K562 (cell line): ENCODE results near the gene DELE1. TPM values are rescaled to one million over a fixed set of nuclear protein-coding genes. Genes with fewer than 3 reads are reported as not detected.

ENCODE experiments used
- ATF2 ChIP-seq: sonication (generic); formaldehyde crosslinking; IDR thresholded peaks from 2 replicates; pipeline ENCODE4 v1.8.1; 2022; ENCODE audit warnings: missing genetic modification reagents
- CTCF ChIP-seq, 3 experiments: IDR thresholded peaks in 2 of 3; conservative IDR thresholded peaks in 1 of 3; 2 replicates each; pipeline ENCODE4 v1.5.1; 2011 to 2012; ENCODE audit warnings: low read length in 3 of 3, mild to moderate bottlenecking in 3 of 3, control low read depth in 2 of 3, improper control_type of control experiment in 1 of 3, inconsistent platforms in 1 of 3, low read depth in 1 of 3, mixed read lengths in 1 of 3, moderate library complexity in 1 of 3; ENCODE audit not compliant: insufficient read depth in 2 of 3
- E4F1 ChIP-seq: fragments of 250-450 bp; sonication (Bioruptor Pico); IDR thresholded peaks from 2 replicates; pipeline ENCODE4 v1.5.0; 2021; ENCODE audit warnings: mild to moderate bottlenecking, borderline replicate concordance
- FOXK1 ChIP-seq: sonication (generic); formaldehyde crosslinking; IDR thresholded peaks from 2 replicates; pipeline ENCODE4 v1.8.0; 2022; ENCODE audit warnings: missing genetic modification reagents, mild to moderate bottlenecking, borderline replicate concordance
- GABPA ChIP-seq: fragments of 200-800 bp; sonication (Bioruptor generic); conservative IDR thresholded peaks from 2 replicates; pipeline ENCODE4 v1.6.1; 2016; ENCODE audit warnings: low read depth, missing genetic modification characterization, missing compliant biosample characterization
- HMGN3 ChIP-seq: IDR thresholded peaks from 2 replicates; pipeline ENCODE4 v1.6.1; 2011; ENCODE audit warnings: borderline replicate concordance, low read depth, mild to moderate bottlenecking, mixed read lengths, low read length; ENCODE audit not compliant: insufficient read length; ENCODE audit errors: extremely low read depth
- HOMEZ ChIP-seq: fragments of 250-450 bp; sonication (Bioruptor Pico); IDR thresholded peaks from 2 replicates; pipeline ENCODE4 v1.4.0; 2020; ENCODE audit warnings: mild to moderate bottlenecking, moderate library complexity
- MYNN ChIP-seq, 2 experiments: sonication (generic); formaldehyde crosslinking in 1 of 2; IDR thresholded peaks; 2 replicates each; pipeline versions ENCODE4 v1.5.0 to v1.6.1; 2016 to 2020; ENCODE audit warnings: antibody characterized with exemption in 1 of 2, missing genetic modification reagents in 1 of 2
- NR3C1 ChIP-seq: sonication (generic); formaldehyde crosslinking; IDR thresholded peaks from 2 replicates; pipeline ENCODE4 v1.8.1; 2022; ENCODE audit warnings: missing genetic modification reagents
- SNRNP70 ChIP-seq: fragments of 200-400 bp; formaldehyde crosslinking; optimal IDR thresholded peaks from 2 replicates; pipeline ENCODE3; 2017; ENCODE audit warnings: low read depth, low read length
- TEAD2 ChIP-seq: fragments of 450-650 bp; IDR thresholded peaks from 2 replicates; pipeline ENCODE4 v1.6.1; 2016; ENCODE audit warnings: missing genetic modification characterization, control low read depth, missing compliant biosample characterization
- ZBED1 ChIP-seq: IDR thresholded peaks from 2 replicates; pipeline ENCODE4 v1.6.1; 2014
- ZBTB33 ChIP-seq: sonication (generic); formaldehyde crosslinking; IDR thresholded peaks from 2 replicates; pipeline ENCODE4 v1.8.1; 2023; ENCODE audit warnings: mild to moderate bottlenecking, missing genetic modification reagents
- ZFX ChIP-seq: sonication (generic); formaldehyde crosslinking; IDR thresholded peaks from 2 replicates; pipeline ENCODE4 v1.8.0; 2022; ENCODE audit warnings: mild to moderate bottlenecking, missing genetic modification reagents, moderate library complexity
- ZNF140 ChIP-seq: fragments of 250-450 bp; sonication (Bioruptor Pico); IDR thresholded peaks from 2 replicates; pipeline ENCODE4 v1.8.0; 2021; ENCODE audit warnings: moderate library complexity, mild to moderate bottlenecking, inconsistent platforms
- ZNF444 ChIP-seq: fragments of 250-450 bp; sonication (Bioruptor Pico); IDR thresholded peaks from 2 replicates; pipeline ENCODE4 v1.4.0; 2020; ENCODE audit warnings: mild to moderate bottlenecking, moderate library complexity
- ZNF655 ChIP-seq: fragments of 250-450 bp; sonication (Bioruptor Pico); IDR thresholded peaks from 2 replicates; pipeline ENCODE4 v1.5.0; 2021
- polyA plus RNA-seq, 8 experiments: library from polyadenylated mRNA; depleted of rRNA in 4 of 8; stranded (reverse) in 5 of 8; unstranded in 3 of 8; fragments of >200 nt; fragmentation: Nextera tagmentation in 2 of 8; fragmentation: Illumina TruSeq in 1 of 8; extraction: Ambion mirVana in 2 of 8; extraction: Trizol in 1 of 8; gene quantifications; 2 replicates each; pipeline versions ENCODE4 v1.2.1 to v1.2.3, GENCODE V29; 2011 to 2014; ENCODE audit warnings: inconsistent platforms in 1 of 8, missing spikeins in 1 of 8
- total RNA-seq, 7 experiments: library from RNA; depleted of rRNA in 6 of 7; stranded (reverse); fragments of >200 nt in 6 of 7; fragmentation: Illumina TruSeq in 2 of 7; extraction: Trizol in 2 of 7; gene quantifications; 2 replicates each; pipeline versions ENCODE4 v1.2.1 to v1.2.3, GENCODE V29; 2011 to 2021; ENCODE audit warnings: low replicate concordance in 1 of 7

DELE1 gene
- total and polyA plus RNA-seq, 9 of the 15 experiments (the other 6 are each of a cell fraction or from before 2014, with no cell fraction given) = 16.6 to 74.4 (median 49.8) TPM

GRCh38 chr5:141914199-141914743 is 9.4 kb upstream of the DELE1 start (continued):
- peak; percentile 84 for TF ChIP-seq ZFX (CRISPR knock-in tag)
- no peak for TF ChIP-seq ZNF444 (CRISPR knock-in tag)
- TF ChIP-seq MYNN (IDR thresholded peaks at IDR 0.05) = no peak
- TF ChIP-seq MYNN (CRISPR knock-in tag; IDR thresholded peaks at IDR 0.05) = no peak
- TF ChIP-seq HMGN3 = peak; percentile 48
- no peak for TF ChIP-seq ZBTB33 (CRISPR knock-in tag)
- peak; percentile 58 to 71 (median 65) for TF ChIP-seq CTCF (IDR thresholded peaks at IDR 0.05 in 2 of 3, conservative IDR thresholded peaks at IDR 0.05 in 1 of 3; ENCODE audit: insufficient read depth in 2 of 3, low read depth in 1 of 3, low read length in 3 of 3)
- TF ChIP-seq GABPA (tag) = no peak
- no peak for TF ChIP-seq ZNF655
- no peak for TF ChIP-seq NR3C1 (CRISPR knock-in tag)
- TF ChIP-seq E4F1 (CRISPR knock-in tag) = no peak
- TF ChIP-seq ATF2 (CRISPR knock-in tag) = no peak
- no peak for TF ChIP-seq ZBED1
- no peak for TF ChIP-seq ZNF140 (CRISPR knock-in tag)
- no peak for TF ChIP-seq HOMEZ (CRISPR knock-in tag)
- TF ChIP-seq SNRNP70 = no peak
- TF ChIP-seq FOXK1 (CRISPR knock-in tag) = no peak
- TF ChIP-seq TEAD2 = no peak
